Inferior parietal cortex (tissue), 1 donor: ENCODE data around the gene CRYBG2.
"Not testable (repeated sequence)": the region's sequence is repeated elsewhere in the genome, so short reads cannot be mapped to it uniquely, and the experiment has no call there.

Source experiments
- DNase-seq: peaks from one replicate; pipeline ENCODE4 v3.0.0-alpha.2; 2016; ENCODE audit errors: extremely low spot score

The CRYBG2 gene

GRCh38 chr1:26353976-26354820 is at the start of gene CRYBG2:
Gene CRYBG2 (minus strand): TSS chr1:26354130. CDS start chr1:26346657, 7,473 bp downstream.
- DNase-seq = no peak

- DNase-seq = no peak
Observed at GRCh38 chr1:26403656-26404055, 49.7 kb upstream of the CRYBG2 start.

GRCh38 chr1:26401891-26402290 is 48.0 kb upstream of the CRYBG2 start:
- no peak for DNase-seq

- no peak for DNase-seq
Observed at GRCh38 chr1:26399034-26399433, 45.1 kb upstream of the CRYBG2 start.

- DNase-seq = no peak
Observed at GRCh38 chr1:26395754-26396153, 41.8 kb upstream of the CRYBG2 start.

- peak; percentile 13 for DNase-seq
Observed at GRCh38 chr1:26391450-26391849, 37.5 kb upstream of the CRYBG2 start.

GRCh38 chr1:26389604-26390247 is 35.8 kb upstream of the CRYBG2 start:
- DNase-seq = no peak

- DNase-seq = no peak
Observed at GRCh38 chr1:26388791-26389445, 35.0 kb upstream of the CRYBG2 start.

- no peak for DNase-seq
Observed at GRCh38 chr1:26387447-26387846, 33.5 kb upstream of the CRYBG2 start.

- not testable (repeated sequence) for DNase-seq
Observed at GRCh38 chr1:26385063-26385462, 31.1 kb upstream of the CRYBG2 start.

- DNase-seq = no peak
Observed at GRCh38 chr1:26384076-26384475, 30.1 kb upstream of the CRYBG2 start.

- no peak for DNase-seq
Observed at GRCh38 chr1:26378879-26379251, 24.9 kb upstream of the CRYBG2 start.

GRCh38 chr1:26378088-26378878 is 24.4 kb upstream of the CRYBG2 start:
- peak; percentile 57 for DNase-seq

- no peak for DNase-seq
Observed at GRCh38 chr1:26376050-26376449, 22.1 kb upstream of the CRYBG2 start.

GRCh38 chr1:26375081-26375480 is 21.2 kb upstream of the CRYBG2 start:
- no peak for DNase-seq

- DNase-seq = not testable (repeated sequence)
Observed at GRCh38 chr1:26374361-26374760, 20.4 kb upstream of the CRYBG2 start.

GRCh38 chr1:26373789-26374188 is 19.9 kb upstream of the CRYBG2 start:
- DNase-seq = no peak

GRCh38 chr1:26373281-26373680 is 19.4 kb upstream of the CRYBG2 start:
- DNase-seq = no peak

GRCh38 chr1:26372611-26373010 is 18.7 kb upstream of the CRYBG2 start, which contains the start of gene ZNF683:
Gene ZNF683 (minus strand): TSS chr1:26372750. CDS start chr1:26368571, 4,179 bp downstream.
- DNase-seq = not testable (repeated sequence)

- no peak for DNase-seq
Observed at GRCh38 chr1:26372039-26372438, 18.1 kb upstream of the CRYBG2 start.

- DNase-seq = no peak
Observed at GRCh38 chr1:26370591-26371382, 16.9 kb upstream of the CRYBG2 start.
